ENCODE measurements around the gene RANBP9. TPM values are rescaled to one million over a fixed set of nuclear protein-coding genes. Genes with fewer than 3 reads are reported as not detected.

RANBP9 gene
- total RNA-seq, 1 experiment from 2014 or later, result 44.5 TPM

DNA sequence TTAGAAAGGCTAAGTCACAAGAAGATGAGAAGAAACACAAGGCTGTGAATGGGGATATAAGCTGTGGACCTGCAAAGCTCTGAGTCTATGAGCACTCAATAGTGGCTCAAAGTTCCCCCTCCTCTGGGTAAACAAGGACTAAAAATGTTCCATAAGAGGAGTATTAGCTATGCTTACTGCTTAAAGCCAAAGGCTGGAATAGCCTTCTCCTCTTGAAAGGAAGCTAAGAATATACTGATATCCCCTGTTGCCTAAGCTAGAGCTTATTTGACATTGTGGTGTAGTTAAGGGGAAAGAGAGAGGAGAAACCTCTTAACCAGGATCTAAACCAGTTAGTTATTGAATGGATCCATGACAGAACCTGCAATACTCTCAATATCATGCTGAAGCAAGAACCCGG is 50.7 kb downstream of the RANBP9 start:
- Histone ChIP-seq H3K27ac (ENCODE audit: low read length) (no peak overlapping the region; the same call in 1 of the 2 replicates), H3K27me3 (ENCODE audit: control insufficient read depth, insufficient read depth, low read length) (no peaks in the 10 kb centered on the region), H3K9me3 (ENCODE audit: control insufficient read depth, insufficient read depth, low read depth, low read length) (no peaks in the 10 kb centered on the region), H3K4me3 (ENCODE audit: low read depth in 2 of 2, low read length in 2 of 2) (no peak overlapping the region), H3K36me3 (ENCODE audit: control insufficient read depth, insufficient read depth, low read length) (no peaks in the 10 kb centered on the region; the same call in 1 of the 2 replicates), H3K4me1 (ENCODE audit: control insufficient read depth, insufficient read depth, low read length) (peaks cover 8% of the 10 kb centered on the region)
- in situ Hi-C loops (cut with HindIII; ENCODE audit: low pct_unique_long_range_greater_than_20kb, low sequenced_read_pairs), result no loop called here
- BruUV-seq (replicated peaks), result no TSS peak
- ATAC-seq (no peak), DNase-seq (ENCODE audit: low read depth, low spot score) (no peak)
- intact Hi-C loops (cut with micrococcal nuclease; ENCODE audit: unreplicated experiment), result no loop called here
- POLR2A ChIA-PET, result no interaction called here
- CTCF ChIA-PET, result no interaction called here
- no peak for TF ChIP-seq POLR2AphosphoS5 (IDR thresholded peaks at IDR 0.05; ENCODE audit: low read depth, low read length)
- TF ChIP-seq TCF7L2 (IDR thresholded peaks at IDR 0.05; ENCODE audit: low read depth, low read length), result no peak
- TF ChIP-seq, protein P1, sequence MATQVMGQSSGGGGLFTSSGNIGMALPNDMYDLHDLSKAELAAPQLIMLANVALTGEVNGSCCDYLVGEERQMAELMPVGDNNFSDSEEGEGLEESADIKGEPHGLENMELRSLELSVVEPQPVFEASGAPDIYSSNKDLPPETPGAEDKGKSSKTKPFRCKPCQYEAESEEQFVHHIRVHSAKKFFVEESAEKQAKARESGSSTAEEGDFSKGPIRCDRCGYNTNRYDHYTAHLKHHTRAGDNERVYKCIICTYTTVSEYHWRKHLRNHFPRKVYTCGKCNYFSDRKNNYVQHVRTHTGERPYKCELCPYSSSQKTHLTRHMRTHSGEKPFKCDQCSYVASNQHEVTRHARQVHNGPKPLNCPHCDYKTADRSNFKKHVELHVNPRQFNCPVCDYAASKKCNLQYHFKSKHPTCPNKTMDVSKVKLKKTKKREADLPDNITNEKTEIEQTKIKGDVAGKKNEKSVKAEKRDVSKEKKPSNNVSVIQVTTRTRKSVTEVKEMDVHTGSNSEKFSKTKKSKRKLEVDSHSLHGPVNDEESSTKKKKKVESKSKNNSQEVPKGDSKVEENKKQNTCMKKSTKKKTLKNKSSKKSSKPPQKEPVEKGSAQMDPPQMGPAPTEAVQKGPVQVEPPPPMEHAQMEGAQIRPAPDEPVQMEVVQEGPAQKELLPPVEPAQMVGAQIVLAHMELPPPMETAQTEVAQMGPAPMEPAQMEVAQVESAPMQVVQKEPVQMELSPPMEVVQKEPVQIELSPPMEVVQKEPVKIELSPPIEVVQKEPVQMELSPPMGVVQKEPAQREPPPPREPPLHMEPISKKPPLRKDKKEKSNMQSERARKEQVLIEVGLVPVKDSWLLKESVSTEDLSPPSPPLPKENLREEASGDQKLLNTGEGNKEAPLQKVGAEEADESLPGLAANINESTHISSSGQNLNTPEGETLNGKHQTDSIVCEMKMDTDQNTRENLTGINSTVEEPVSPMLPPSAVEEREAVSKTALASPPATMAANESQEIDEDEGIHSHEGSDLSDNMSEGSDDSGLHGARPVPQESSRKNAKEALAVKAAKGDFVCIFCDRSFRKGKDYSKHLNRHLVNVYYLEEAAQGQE (IDR thresholded peaks at IDR 0.05; ENCODE audit: insufficient read depth in 1 of 2, low read depth in 2 of 2, low read length in 1 of 2), result no peak
- no peak for TF ChIP-seq SIN3A (IDR thresholded peaks at IDR 0.05; ENCODE audit: borderline replicate concordance, insufficient read depth, low read depth, low read length)
- TF ChIP-seq, protein P2, sequence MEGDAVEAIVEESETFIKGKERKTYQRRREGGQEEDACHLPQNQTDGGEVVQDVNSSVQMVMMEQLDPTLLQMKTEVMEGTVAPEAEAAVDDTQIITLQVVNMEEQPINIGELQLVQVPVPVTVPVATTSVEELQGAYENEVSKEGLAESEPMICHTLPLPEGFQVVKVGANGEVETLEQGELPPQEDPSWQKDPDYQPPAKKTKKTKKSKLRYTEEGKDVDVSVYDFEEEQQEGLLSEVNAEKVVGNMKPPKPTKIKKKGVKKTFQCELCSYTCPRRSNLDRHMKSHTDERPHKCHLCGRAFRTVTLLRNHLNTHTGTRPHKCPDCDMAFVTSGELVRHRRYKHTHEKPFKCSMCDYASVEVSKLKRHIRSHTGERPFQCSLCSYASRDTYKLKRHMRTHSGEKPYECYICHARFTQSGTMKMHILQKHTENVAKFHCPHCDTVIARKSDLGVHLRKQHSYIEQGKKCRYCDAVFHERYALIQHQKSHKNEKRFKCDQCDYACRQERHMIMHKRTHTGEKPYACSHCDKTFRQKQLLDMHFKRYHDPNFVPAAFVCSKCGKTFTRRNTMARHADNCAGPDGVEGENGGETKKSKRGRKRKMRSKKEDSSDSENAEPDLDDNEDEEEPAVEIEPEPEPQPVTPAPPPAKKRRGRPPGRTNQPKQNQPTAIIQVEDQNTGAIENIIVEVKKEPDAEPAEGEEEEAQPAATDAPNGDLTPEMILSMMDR (IDR thresholded peaks at IDR 0.05), result no peak

DNA sequence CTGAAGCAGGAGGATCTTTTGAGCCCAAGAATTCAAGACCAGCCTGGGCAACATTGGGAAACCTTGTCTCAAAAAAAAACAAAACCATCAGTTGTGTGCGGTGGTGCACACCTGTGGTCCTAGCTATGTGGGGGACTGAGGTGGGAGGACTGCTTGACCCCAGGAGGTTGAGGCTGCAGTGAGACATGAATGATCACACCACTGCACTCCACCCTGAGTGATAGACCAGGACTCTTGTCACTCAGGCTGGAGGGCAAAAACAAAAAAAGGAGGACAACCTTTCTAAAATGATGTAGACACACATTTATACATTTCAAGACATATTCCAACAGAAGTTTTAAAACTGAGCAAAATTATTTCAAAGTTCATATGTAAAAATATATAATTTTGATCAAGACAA is 51.4 kb downstream of the RANBP9 start:
- Histone ChIP-seq H3K36me3 (ENCODE audit: control insufficient read depth, insufficient read depth, low read length) (no peaks in the 10 kb centered on the region; the same call in 1 of the 2 replicates), H3K9me3 (ENCODE audit: control insufficient read depth, insufficient read depth, low read depth, low read length) (no peaks in the 10 kb centered on the region), H3K4me3 (ENCODE audit: low read depth in 2 of 2, low read length in 2 of 2) (no peak overlapping the region), H3K27me3 (ENCODE audit: control insufficient read depth, insufficient read depth, low read length) (no peaks in the 10 kb centered on the region), H3K4me1 (ENCODE audit: control insufficient read depth, insufficient read depth, low read length) (peaks cover 8% of the 10 kb centered on the region), H3K27ac (ENCODE audit: low read length) (no peak overlapping the region)
- TF ChIP-seq, protein P1 (IDR thresholded peaks at IDR 0.05; ENCODE audit: insufficient read depth in 1 of 2, low read depth in 2 of 2, low read length in 1 of 2), result no peak
- TF ChIP-seq TCF7L2 (IDR thresholded peaks at IDR 0.05; ENCODE audit: low read depth, low read length), result no peak
- TF ChIP-seq SIN3A (IDR thresholded peaks at IDR 0.05; ENCODE audit: borderline replicate concordance, insufficient read depth, low read depth, low read length), result no peak
- TF ChIP-seq, protein P2 (IDR thresholded peaks at IDR 0.05), result no peak
- TF ChIP-seq POLR2AphosphoS5 (IDR thresholded peaks at IDR 0.05; ENCODE audit: low read depth, low read length), result no peak
- POLR2A ChIA-PET, result no interaction called here
- no TSS peak for BruUV-seq (replicated peaks)
- ATAC-seq (no peak), DNase-seq (ENCODE audit: low read depth, low spot score) (no peak)
- CTCF ChIA-PET, result no interaction called here
- intact Hi-C loops (cut with micrococcal nuclease; ENCODE audit: unreplicated experiment) (no loop called here), in situ Hi-C loops (cut with HindIII; ENCODE audit: low pct_unique_long_range_greater_than_20kb, low sequenced_read_pairs) (no loop called here)

All from Panc1 (cell line).